Prostate gland (tissue), 2 donors: ENCODE data around the gene GRID1. TPM values are rescaled to one million over a fixed set of nuclear protein-coding genes. Genes with fewer than 3 reads are reported as not detected.

Experiments
- DNase-seq: peaks from one replicate; pipeline ENCODE4 v3.0.0-alpha.2; 2019; ENCODE audit warnings: low spot score
- H3K27ac ChIP-seq, 2 donors: fragments of 200-600 bp; sonication (generic); 2 replicates each; pipeline ENCODE4 v1.5.1; 2017 to 2019
- H3K27me3 ChIP-seq: fragments of 200-600 bp; sonication (generic); replicated peaks from 2 replicates; pipeline ENCODE4 v1.5.1; 2019; ENCODE audit not compliant: insufficient read depth
- H3K36me3 ChIP-seq, 2 donors: fragments of 200-600 bp; sonication (generic); 1 replicate in 1 of 2; 2 replicates in 1 of 2; pipeline versions ENCODE4 v1.5.1 to v1.8.1; 2017 to 2019
- H3K4me1 ChIP-seq: fragments of 200-600 bp; sonication (generic); replicated peaks from 2 replicates; pipeline ENCODE4 v1.5.1; 2019
- H3K4me3 ChIP-seq, 2 donors: fragments of 200-600 bp; sonication (generic); 2 replicates each; pipeline ENCODE4 v1.5.1; 2017 to 2019
- H3K9me3 ChIP-seq: fragments of 200-600 bp; sonication (generic); 2 replicates; pipeline ENCODE4 v1.5.1; 2017
- CTCF ChIP-seq, 4 experiments: fragments of 200-600 bp in 2 of 4; fragments of 450-650 bp in 2 of 4; sonication (generic) in 2 of 4; IDR thresholded peaks; 1 replicate in 3 of 4; 2 replicates in 1 of 4; pipeline ENCODE4 v1.5.1; 2016 to 2019; ENCODE audit warnings: antibody characterized with exemption in 4 of 4, mild to moderate bottlenecking in 2 of 4, moderate library complexity in 2 of 4
- POLR2A ChIP-seq: fragments of 450-650 bp; IDR thresholded peaks from one replicate; pipeline ENCODE4 v1.6.1; 2016; ENCODE audit warnings: antibody characterized with exemption, mild to moderate bottlenecking
- POLR2AphosphoS5 ChIP-seq: sonication (generic); formaldehyde crosslinking; IDR thresholded peaks from one replicate; pipeline ENCODE4 v1.6.1; 2017; ENCODE audit warnings: antibody characterized with exemption
- WGBS: methylation state at CpG from one replicate; pipeline ENCODE4 v1.1.5; 2018; 5-methylcytosine and 5-hydroxymethylcytosine counted together
- intact Hi-C: fragments of 100-400 bp; cut with DNase I; formaldehyde crosslinking; loops from one replicate; pipeline ENCODE4 v1.14.2; 2022
- total RNA-seq, 2 donors: library from RNA; depleted of rRNA; stranded (reverse); fragments of >200 nt; gene quantifications; one replicate each; pipeline ENCODE4 v1.1.0, GENCODE V29; 2016

The GRID1 gene
- total RNA-seq, 2 donors from 2014 or later: 1.0 to 10.0 TPM

DNA sequence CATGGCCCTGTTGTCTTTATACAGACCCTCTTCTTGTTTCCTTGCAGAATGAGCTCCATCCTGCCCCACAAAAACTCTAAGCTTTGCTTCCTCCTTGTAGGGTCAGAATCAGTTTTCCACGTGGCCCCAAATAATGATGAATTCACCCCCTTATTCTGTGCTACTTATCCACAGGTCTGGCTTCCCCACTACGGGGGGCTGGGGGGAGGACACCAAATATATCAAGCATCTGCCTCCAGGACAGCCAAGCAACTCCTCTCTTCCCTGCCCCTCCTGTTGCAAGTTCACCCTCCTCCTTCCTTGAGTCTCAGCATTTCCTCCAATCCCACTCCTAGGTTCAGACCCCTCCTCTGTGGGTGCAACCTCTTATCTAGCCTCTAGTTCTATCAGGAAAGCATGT, 743.3 kb downstream of the GRID1 start:
- no peaks in the 10 kb centered on the region for H3K4me1 ChIP-seq
- TF ChIP-seq CTCF (IDR thresholded peaks at IDR 0.05) (no peak), POLR2A (no peak), POLR2AphosphoS5 (no peak)
- no peaks in the 10 kb centered on the region for H3K9me3 ChIP-seq
- 85% methylated on average over 2 of the region's 2 CpGs for WGBS
- no peaks in the 10 kb centered on the region for H3K27me3 ChIP-seq
- no peak overlapping the region for H3K4me3 ChIP-seq
- intact Hi-C loops: no loop called here
- no peak overlapping the region for H3K27ac ChIP-seq
- DNase-seq: no peak
- no peaks in the 10 kb centered on the region for H3K36me3 ChIP-seq

- no peaks in the 10 kb centered on the region for H3K9me3 ChIP-seq
- 97% methylated on average over 3 of the region's 3 CpGs for WGBS
- intact Hi-C loops: no loop called here
- H3K4me3 ChIP-seq: no peak overlapping the region
- no peak for TF ChIP-seq CTCF (IDR thresholded peaks at IDR 0.05)
- no peak for TF ChIP-seq POLR2A
- TF ChIP-seq POLR2AphosphoS5: no peak
- no peaks in the 10 kb centered on the region for H3K4me1 ChIP-seq
- H3K27ac ChIP-seq: no peak overlapping the region
- DNase-seq: no peak
- no peaks in the 10 kb centered on the region for H3K36me3 ChIP-seq
- H3K27me3 ChIP-seq: no peaks in the 10 kb centered on the region
These were observed 744.2 kb downstream of the GRID1 start for GRCh38 chr10:85622425-85622824.

DNA sequence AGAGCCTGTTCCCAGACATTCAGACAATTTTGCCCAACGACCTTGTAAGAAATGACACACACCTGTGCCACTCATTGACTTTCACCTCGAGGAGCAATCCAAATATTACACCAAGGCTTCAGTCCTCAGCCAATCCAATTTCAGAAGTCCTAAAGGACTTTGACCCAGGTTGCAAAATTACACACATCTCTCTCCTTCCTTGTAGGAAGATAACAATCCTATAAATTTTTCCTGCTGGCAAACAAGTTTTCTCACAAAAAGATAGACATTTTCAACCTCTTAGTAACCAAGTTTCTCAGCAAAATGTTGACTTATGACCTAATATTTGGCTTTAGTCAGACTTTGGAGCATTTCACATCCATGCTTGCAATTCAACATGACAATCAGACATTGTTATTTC, 745.0 kb downstream of the GRID1 start:
- no peak overlapping the region for H3K27ac ChIP-seq
- intact Hi-C loops: no loop called here
- H3K4me1 ChIP-seq: no peaks in the 10 kb centered on the region
- H3K9me3 ChIP-seq: no peaks in the 10 kb centered on the region
- TF ChIP-seq CTCF (IDR thresholded peaks at IDR 0.05) (no peak), POLR2A (no peak), POLR2AphosphoS5 (no peak)
- 43% methylated on average over 2 of the region's 2 CpGs for WGBS
- no peaks in the 10 kb centered on the region for H3K27me3 ChIP-seq
- H3K4me3 ChIP-seq: no peak overlapping the region
- H3K36me3 ChIP-seq: no peaks in the 10 kb centered on the region
- no peak for DNase-seq

GRCh38 chr10:85620807-85621206, 745.8 kb downstream of the GRID1 start:
- Histone ChIP-seq H3K36me3 (no peaks in the 10 kb centered on the region), H3K9me3 (no peaks in the 10 kb centered on the region), H3K27me3 (no peaks in the 10 kb centered on the region), H3K27ac (no peak overlapping the region), H3K4me3 (no peak overlapping the region), H3K4me1 (no peaks in the 10 kb centered on the region)
- 80% methylated on average over 3 of the region's 3 CpGs for WGBS
- TF ChIP-seq CTCF (IDR thresholded peaks at IDR 0.05) (no peak), POLR2AphosphoS5 (no peak), POLR2A (no peak)
- intact Hi-C loops: no loop called here
- DNase-seq: no peak

GRCh38 chr10:85619832-85620231, 746.8 kb downstream of the GRID1 start:
- Histone ChIP-seq H3K36me3 (no peaks in the 10 kb centered on the region), H3K4me3 (no peak overlapping the region), H3K27ac (no peak overlapping the region), H3K9me3 (no peaks in the 10 kb centered on the region), H3K27me3 (no peaks in the 10 kb centered on the region), H3K4me1 (no peaks in the 10 kb centered on the region)
- TF ChIP-seq CTCF (IDR thresholded peaks at IDR 0.05) (no peak), POLR2A (no peak), POLR2AphosphoS5 (no peak)
- DNase-seq: no peak
- 95% methylated on average over 9 of the region's 9 CpGs for WGBS
- intact Hi-C loops: no loop called here
